Fibroblast of lung (primary cell): ENCODE results near the gene STARD13. TPM values are rescaled to one million over a fixed set of nuclear protein-coding genes. Genes with fewer than 3 reads are reported as not detected.

Experiments
- DNase-seq, 2 donors: peaks; one replicate each; pipeline versions ENCODE4 v3.0.0 to v3.0.0-alpha.2; 2010; ENCODE audit warnings: low read depth in 2 of 2
- H2AFZ ChIP-seq: 2 replicates; pipeline ENCODE4 v1.5.1; 2012; ENCODE audit warnings: low read length, control low read depth, inconsistent platforms
- H3K27ac ChIP-seq: 2 replicates; pipeline ENCODE4 v1.5.1; 2011; ENCODE audit warnings: low read length, control low read depth; ENCODE audit not compliant: insufficient read depth
- H3K27me3 ChIP-seq: 2 replicates; pipeline ENCODE4 v1.5.1; 2011; ENCODE audit warnings: mild to moderate bottlenecking, low read length; ENCODE audit not compliant: control insufficient read depth, insufficient read depth
- H3K36me3 ChIP-seq: 2 replicates; pipeline ENCODE4 v1.5.1; 2011; ENCODE audit warnings: low read length; ENCODE audit not compliant: control insufficient read depth, insufficient read depth
- H3K4me1 ChIP-seq: 2 replicates; pipeline ENCODE4 v1.5.1; 2011; ENCODE audit warnings: low read length; ENCODE audit not compliant: control insufficient read depth, insufficient read depth; ENCODE audit errors: extremely low read depth
- H3K4me2 ChIP-seq: 2 replicates; pipeline ENCODE4 v1.5.1; 2011; ENCODE audit warnings: low read length, control low read depth; ENCODE audit not compliant: insufficient read depth; ENCODE audit errors: extremely low read depth
- H3K4me3 ChIP-seq, 4 experiments: fragments of 200-600 bp in 1 of 4; sonication (generic) in 1 of 4; replicated peaks in 1 of 4; 2 replicates each; pipeline ENCODE4 v1.5.1; 2011 to 2016; ENCODE audit warnings: low read length in 4 of 4, low read depth in 3 of 4, mild to moderate bottlenecking in 3 of 4, control low read depth in 2 of 4, inconsistent platforms in 1 of 4, mixed read lengths in 1 of 4; ENCODE audit not compliant: insufficient read depth in 1 of 4; ENCODE audit errors: control extremely low read depth in 1 of 4
- H3K79me2 ChIP-seq: 2 replicates; pipeline ENCODE4 v1.5.1; 2012; ENCODE audit warnings: mild to moderate bottlenecking, low read length, inconsistent platforms; ENCODE audit not compliant: control insufficient read depth, insufficient read depth
- H3K9ac ChIP-seq: 2 replicates; pipeline ENCODE4 v1.5.1; 2011; ENCODE audit warnings: mild to moderate bottlenecking, low read length, control low read depth; ENCODE audit not compliant: insufficient read depth
- H3K9me3 ChIP-seq: 2 replicates; pipeline ENCODE4 v1.5.1; 2012; ENCODE audit warnings: low read depth, low read length; ENCODE audit not compliant: control insufficient read depth, insufficient read depth
- H4K20me1 ChIP-seq: 2 replicates; pipeline ENCODE4 v1.5.1; 2011; ENCODE audit warnings: low read length; ENCODE audit not compliant: control insufficient read depth, insufficient read depth; ENCODE audit errors: extremely low read depth
- EZH2 ChIP-seq: IDR thresholded peaks from 2 replicates; pipeline ENCODE4 v1.5.1; 2012; ENCODE audit warnings: low read length, control low read depth, mild to moderate bottlenecking; ENCODE audit errors: missing control alignments
- polyA plus RNA-seq, 2 donors: library from polyadenylated mRNA; depleted of rRNA in 1 of 2; stranded (reverse) in 1 of 2; unstranded in 1 of 2; fragments of >200 nt; gene quantifications; 2 replicates each; pipeline ENCODE4 v1.2.1, GENCODE V29; 2011 to 2012; ENCODE audit warnings: missing spikeins in 1 of 2
- total RNA-seq: library from RNA; depleted of rRNA; stranded (reverse); fragments of >200 nt; gene quantifications from 2 replicates; pipeline ENCODE4 v1.2.1, GENCODE V29; 2014
- TF ChIP-seq, protein P1 (sequence below), 2 donors: IDR thresholded peaks in 1 of 2; conservative IDR thresholded peaks in 1 of 2; 1 replicate in 1 of 2; 2 replicates in 1 of 2; pipeline ENCODE4 v1.5.1; 2011 to 2012; ENCODE audit warnings: low read length in 2 of 2, control low read depth in 1 of 2, inconsistent platforms in 1 of 2, low read depth in 1 of 2, mild to moderate bottlenecking in 1 of 2

STARD13 gene
- total and polyA plus RNA-seq, 2 donors (not counting 1 experiment from before 2014, with no cell fraction given) = 25.2 to 44.6 TPM

DNA sequence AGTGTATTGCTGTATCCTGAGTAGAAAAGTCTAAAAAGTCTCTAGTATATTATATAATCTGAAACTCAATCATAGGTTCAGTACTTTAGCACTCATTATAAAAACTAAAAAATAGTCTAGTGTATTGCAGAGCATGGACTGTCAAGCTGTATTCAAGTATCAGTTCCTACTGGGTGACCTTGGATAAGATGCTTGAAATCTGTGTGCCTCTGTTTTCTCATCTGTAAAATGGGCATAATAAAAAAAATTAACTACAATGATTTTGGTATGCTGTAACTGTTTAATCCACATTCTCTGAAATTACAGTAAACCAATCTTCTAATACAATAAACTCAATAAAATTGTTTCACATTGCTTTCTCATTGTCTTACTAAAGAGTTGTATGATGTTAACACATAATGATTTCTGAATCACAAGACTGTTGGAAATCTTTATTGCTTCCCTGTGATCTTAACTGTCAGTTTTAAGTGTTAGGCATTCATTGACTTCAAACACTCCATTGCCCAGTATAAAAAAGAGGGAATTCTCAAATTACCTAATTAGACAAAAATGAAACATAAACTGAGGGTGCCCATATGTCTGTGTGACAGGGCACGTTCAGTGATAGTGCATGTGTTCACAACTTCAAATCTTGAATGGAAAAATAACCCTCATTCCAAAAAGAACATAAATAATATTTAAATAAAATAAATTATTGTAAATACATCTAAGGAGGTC lies 2.2 kb downstream of the STARD13 start:
- Histone ChIP-seq H3K27me3 (no peaks in the 10 kb centered on the region), H3K4me2 (peak overlapping the region; percentile 59), H3K4me1 (peaks cover 25% of the 10 kb centered on the region), H3K4me3 (peak overlapping the region; percentile 56 to 98 (median 80)), H4K20me1 (no peaks in the 10 kb centered on the region), H3K9me3 (no peaks in the 10 kb centered on the region), H3K27ac (peak overlapping the region; percentile 94), H2AFZ (no peak overlapping the region), H3K36me3 (no peaks in the 10 kb centered on the region), H3K9ac (no peak overlapping the region), H3K79me2 (peaks cover 76% of the 10 kb centered on the region)
- no peak for DNase-seq
- no peak for TF ChIP-seq EZH2
- TF ChIP-seq, protein P1, sequence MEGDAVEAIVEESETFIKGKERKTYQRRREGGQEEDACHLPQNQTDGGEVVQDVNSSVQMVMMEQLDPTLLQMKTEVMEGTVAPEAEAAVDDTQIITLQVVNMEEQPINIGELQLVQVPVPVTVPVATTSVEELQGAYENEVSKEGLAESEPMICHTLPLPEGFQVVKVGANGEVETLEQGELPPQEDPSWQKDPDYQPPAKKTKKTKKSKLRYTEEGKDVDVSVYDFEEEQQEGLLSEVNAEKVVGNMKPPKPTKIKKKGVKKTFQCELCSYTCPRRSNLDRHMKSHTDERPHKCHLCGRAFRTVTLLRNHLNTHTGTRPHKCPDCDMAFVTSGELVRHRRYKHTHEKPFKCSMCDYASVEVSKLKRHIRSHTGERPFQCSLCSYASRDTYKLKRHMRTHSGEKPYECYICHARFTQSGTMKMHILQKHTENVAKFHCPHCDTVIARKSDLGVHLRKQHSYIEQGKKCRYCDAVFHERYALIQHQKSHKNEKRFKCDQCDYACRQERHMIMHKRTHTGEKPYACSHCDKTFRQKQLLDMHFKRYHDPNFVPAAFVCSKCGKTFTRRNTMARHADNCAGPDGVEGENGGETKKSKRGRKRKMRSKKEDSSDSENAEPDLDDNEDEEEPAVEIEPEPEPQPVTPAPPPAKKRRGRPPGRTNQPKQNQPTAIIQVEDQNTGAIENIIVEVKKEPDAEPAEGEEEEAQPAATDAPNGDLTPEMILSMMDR (conservative IDR thresholded peaks at IDR 0.05 in 1 of 2, IDR thresholded peaks at IDR 0.05 in 1 of 2; ENCODE audit: low read depth in 1 of 2, low read length in 2 of 2) = no peak

DNA sequence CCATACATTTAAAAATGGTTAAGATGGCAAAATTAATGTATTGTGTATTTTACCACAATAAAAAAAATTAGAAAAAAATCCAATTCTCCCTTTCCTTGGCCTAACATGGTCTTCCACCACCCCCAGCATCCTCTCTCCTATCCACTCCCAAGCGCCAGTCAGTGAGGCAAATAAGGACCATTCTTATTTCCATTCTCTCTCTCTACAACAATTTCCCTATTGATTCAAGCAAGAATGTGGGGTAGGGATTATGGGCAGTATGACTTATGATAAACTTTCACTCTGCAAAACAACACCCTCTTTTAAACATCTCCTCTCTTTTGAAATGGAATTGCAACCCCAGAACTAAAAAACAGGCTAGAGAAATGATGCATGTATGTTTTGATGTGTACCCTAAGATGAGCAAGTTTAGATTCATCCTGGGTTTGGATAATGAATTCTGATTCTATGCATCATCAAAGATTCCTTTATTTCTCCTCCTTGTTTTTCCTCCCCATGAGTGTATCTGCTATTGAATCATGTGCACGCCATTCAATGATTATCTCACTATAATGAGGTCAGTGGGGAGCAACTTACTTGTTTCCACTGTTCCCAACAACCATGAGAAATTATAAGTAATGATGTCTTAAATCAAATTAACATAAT lies 3.5 kb downstream of the STARD13 start:
- H3K27me3 ChIP-seq = no peaks in the 10 kb centered on the region
- TF ChIP-seq EZH2 = no peak
- TF ChIP-seq, protein P1 (conservative IDR thresholded peaks at IDR 0.05 in 1 of 2, IDR thresholded peaks at IDR 0.05 in 1 of 2; ENCODE audit: low read depth in 1 of 2, low read length in 2 of 2) = no peak
- peak overlapping the region; percentile 16 to 98 (median 70) for H3K4me3 ChIP-seq
- H3K9ac ChIP-seq = no peak overlapping the region
- H3K36me3 ChIP-seq = no peaks in the 10 kb centered on the region
- no peak overlapping the region for H2AFZ ChIP-seq
- peak; percentile 54 to 89 for DNase-seq
- no peaks in the 10 kb centered on the region for H3K9me3 ChIP-seq
- peaks cover 86% of the 10 kb centered on the region for H3K79me2 ChIP-seq
- peak overlapping the region; percentile 80 for H3K27ac ChIP-seq
- peaks cover 26% of the 10 kb centered on the region for H3K4me1 ChIP-seq
- peak overlapping the region; percentile 39 for H3K4me2 ChIP-seq
- H4K20me1 ChIP-seq = no peaks in the 10 kb centered on the region

DNA sequence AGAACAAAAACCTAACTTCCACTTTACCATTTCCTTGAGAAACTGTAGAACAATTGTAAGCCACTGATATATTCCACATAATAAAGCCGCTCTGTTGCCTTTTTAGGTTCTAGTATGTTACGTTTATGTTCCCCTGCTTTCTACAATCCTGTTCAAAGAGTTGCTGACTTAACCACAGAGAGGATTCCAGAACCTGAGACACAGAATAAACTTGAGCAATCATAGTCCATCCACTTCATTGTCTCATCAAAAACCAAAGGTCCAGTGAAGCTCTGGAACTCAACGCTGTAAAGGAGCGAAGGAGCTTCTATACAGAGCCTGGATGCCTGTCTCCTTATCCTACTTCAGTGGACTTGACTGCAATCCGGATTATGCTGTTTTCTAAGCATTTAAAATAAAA lies 4.6 kb downstream of the STARD13 start:
- Histone ChIP-seq H3K4me2 (peak overlapping the region; percentile 27), H3K4me3 (no peak overlapping the region), H3K9ac (no peak overlapping the region), H3K36me3 (peaks cover 2% of the 10 kb centered on the region), H3K4me1 (peaks cover 20% of the 10 kb centered on the region), H3K27me3 (no peaks in the 10 kb centered on the region), H3K27ac (peak overlapping the region; percentile 70), H3K79me2 (peaks cover 94% of the 10 kb centered on the region), H4K20me1 (no peaks in the 10 kb centered on the region), H3K9me3 (no peaks in the 10 kb centered on the region), H2AFZ (no peak overlapping the region)
- TF ChIP-seq EZH2 = no peak
- TF ChIP-seq, protein P1 (conservative IDR thresholded peaks at IDR 0.05 in 1 of 2, IDR thresholded peaks at IDR 0.05 in 1 of 2; ENCODE audit: low read depth in 1 of 2, low read length in 2 of 2) = no peak
- peak in 1 of 2 donors; percentile 63 for DNase-seq
